ENCODE results near the gene USP40.

USP40 gene

DNA sequence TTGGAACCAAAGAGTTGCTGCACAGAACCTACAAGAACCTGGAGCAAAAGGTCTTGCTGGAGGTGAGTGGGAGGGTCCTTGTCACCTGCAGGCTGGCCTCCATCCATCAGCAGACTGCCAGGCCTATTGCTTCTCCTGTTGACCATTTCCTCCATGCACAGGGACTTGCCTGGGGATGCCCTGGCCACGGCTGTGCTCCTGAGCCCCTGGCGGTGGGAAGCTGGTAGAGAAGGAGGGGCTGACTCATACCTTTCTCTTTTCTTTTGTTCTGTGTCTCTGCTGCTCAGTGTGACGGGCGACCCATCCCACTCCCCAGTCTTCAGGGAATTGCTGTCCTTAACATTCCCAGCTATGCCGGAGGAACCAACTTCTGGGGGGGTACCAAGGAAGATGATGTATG lies 109.6 kb downstream of the USP40 start:
- no peak for TF ChIP-seq GATA3 (IDR thresholded peaks at IDR 0.05; ENCODE audit: low read depth, low read length)
- no peak for TF ChIP-seq GATA2 (IDR thresholded peaks at IDR 0.05; ENCODE audit: low read depth, low read length)

GRCh38 chr2:233456111-233456510 lies 110.5 kb downstream of the USP40 start:
- TF ChIP-seq GATA3 (IDR thresholded peaks at IDR 0.05; ENCODE audit: low read depth, low read length): no peak
- no peak for TF ChIP-seq GATA2 (IDR thresholded peaks at IDR 0.05; ENCODE audit: low read depth, low read length)

DNA sequence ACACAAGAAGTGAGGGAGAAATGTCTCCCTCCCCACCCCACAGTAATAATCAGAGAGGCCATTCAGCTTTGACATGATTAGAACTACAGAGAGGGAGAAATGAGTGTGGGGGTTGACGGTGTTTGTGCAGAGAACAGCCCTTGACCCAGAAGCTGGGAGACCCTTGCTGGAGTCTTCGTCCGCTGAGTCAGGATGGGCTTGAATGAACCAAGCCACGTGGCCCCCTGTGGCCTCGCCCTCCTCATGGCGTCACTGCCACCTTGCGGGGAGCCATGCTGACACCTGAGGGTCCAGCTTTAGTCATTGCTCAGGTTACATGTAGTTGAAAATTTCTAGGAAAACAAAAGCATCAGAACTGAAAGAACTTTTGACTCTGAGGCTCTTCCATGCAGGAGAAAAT lies 111.1 kb downstream of the USP40 start:
- TF ChIP-seq GATA3 (IDR thresholded peaks at IDR 0.05; ENCODE audit: low read depth, low read length) (no peak), GATA2 (IDR thresholded peaks at IDR 0.05; ENCODE audit: low read depth, low read length) (no peak)

GRCh38 chr2:233455006-233455405 lies 111.6 kb downstream of the USP40 start:
- TF ChIP-seq GATA2 (IDR thresholded peaks at IDR 0.05; ENCODE audit: low read depth, low read length) (no peak), GATA3 (IDR thresholded peaks at IDR 0.05; ENCODE audit: low read depth, low read length) (no peak)

DNA sequence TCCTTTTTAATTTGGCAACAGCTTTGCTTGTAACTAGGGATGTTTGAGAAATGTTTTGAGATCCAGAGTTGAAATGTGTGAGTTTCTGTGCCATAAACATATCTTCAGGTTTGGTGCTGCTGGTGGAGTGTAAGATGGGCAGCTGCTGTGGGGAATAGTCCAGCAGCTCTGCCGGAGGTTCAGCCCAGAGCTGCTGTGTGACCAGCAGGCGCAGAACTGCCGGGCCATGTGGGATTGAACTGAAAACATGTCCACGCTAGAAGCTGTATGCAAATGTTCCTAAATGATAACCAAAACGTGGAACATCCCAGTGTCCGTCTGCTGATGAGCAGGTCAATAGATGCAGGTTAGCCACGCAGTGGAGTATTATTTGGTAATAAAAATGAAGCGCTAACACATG lies 112.7 kb downstream of the USP40 start:
- TF ChIP-seq GATA3 (IDR thresholded peaks at IDR 0.05; ENCODE audit: low read depth, low read length) (no peak), GATA2 (IDR thresholded peaks at IDR 0.05; ENCODE audit: low read depth, low read length) (no peak)

DNA sequence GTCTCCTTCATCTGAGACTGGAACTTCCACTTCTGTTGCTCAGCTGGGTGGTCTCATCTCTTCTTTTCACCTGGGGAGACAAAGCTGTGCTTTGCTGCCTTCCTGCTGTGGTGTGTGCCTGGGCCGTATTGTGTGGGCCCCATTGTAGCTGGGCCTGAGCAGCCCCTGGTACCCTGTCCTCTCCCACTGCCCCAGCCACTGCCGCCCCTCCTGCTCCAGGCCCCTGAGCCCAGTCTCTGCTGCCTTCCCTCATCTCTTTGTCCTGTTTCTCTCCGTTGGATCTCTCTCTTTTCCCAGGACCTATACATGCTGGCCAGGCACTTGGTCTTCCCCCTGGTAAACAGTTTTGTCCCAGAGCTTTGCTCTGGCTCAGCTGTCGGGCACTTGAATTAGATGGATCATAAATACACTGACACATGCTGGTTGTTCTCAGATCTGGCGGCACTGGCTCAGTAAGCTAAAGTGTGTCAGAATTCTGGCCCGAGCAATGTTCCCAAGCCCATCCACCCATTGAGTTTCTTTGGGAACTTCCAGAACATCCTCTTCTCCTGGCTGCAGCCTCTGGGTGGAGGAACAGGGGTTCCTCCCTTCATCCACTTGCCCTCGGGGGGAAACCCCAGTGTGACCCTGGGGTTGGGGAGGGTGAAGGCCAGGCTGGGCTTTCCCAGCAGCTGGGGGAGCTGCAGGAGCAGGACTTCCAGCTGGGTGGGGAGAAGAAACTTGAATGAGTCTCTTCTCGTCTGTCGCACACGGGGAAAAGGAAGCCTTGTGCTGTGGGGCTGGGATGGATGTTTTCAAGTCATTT lies 113.3 kb downstream of the USP40 start:
- TF ChIP-seq GATA2 (IDR thresholded peaks at IDR 0.05; ENCODE audit: low read depth, low read length) (no peak), GATA3 (IDR thresholded peaks at IDR 0.05; ENCODE audit: low read depth, low read length) (no peak)

DNA sequence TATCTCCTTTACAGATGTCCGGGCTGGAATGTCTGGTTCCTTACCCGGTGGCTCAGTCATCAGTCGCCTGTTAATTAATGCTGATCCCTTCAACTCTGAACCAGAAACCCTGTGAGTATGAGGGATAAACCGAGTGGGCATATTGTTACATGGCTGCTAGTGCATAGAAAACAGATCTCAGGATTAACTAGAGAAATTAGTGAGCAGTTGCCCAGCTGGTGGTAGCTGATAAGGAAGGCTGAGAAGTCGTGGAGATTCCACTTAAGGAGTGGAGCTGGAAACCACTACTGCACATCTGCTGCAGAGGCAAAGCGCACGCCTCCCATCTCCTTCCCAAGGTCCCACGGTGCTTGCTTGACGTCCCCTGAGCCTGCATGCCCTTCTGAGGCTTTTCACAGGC lies 114.6 kb downstream of the USP40 start:
- TF ChIP-seq GATA3 (IDR thresholded peaks at IDR 0.05; ENCODE audit: low read depth, low read length): no peak
- no peak for TF ChIP-seq GATA2 (IDR thresholded peaks at IDR 0.05; ENCODE audit: low read depth, low read length)

DNA sequence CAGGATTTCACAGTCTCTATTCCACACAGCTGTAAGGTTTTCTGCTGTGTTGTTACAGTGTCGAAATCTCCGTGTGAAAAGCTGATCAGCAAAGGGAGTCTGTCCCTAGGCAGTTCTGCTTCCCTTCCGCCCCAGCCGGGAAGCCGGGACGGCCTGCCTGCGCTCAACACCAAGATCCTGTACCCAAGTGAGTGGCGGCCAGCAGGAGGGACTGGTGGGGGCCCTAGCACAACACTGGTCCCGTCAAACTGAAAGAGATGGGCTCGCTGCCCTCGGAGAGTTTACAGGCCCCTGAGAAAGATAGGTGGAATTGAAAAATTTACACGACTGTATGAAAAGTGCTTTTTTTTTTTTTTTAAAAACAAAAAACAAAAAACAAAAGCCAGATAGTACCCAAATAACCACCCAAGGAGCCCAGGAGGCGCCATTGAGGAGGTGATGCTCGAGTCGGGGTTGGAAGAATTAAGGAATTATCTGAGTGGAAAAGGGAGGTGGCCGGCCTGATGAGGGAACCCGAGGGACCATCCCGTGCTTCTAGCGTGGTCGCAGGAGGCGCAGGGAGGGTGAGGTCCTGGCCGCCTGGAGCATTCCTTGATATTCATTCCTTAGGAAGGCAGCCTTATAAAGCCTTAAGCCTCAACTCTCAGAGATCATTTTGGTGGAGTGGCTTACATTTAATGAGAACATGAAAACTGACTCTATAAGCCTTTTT lies 115.6 kb downstream of the USP40 start:
- TF ChIP-seq GATA3 (IDR thresholded peaks at IDR 0.05; ENCODE audit: low read depth, low read length) (no peak), GATA2 (IDR thresholded peaks at IDR 0.05; ENCODE audit: low read depth, low read length) (no peak)

GRCh38 chr2:233449921-233450863 lies 116.4 kb downstream of the USP40 start:
- TF ChIP-seq GATA3 (IDR thresholded peaks at IDR 0.05; ENCODE audit: low read depth, low read length) (no peak), GATA2 (IDR thresholded peaks at IDR 0.05; ENCODE audit: low read depth, low read length) (no peak)

- TF ChIP-seq GATA3 (IDR thresholded peaks at IDR 0.05; ENCODE audit: low read depth, low read length) (no peak), GATA2 (IDR thresholded peaks at IDR 0.05; ENCODE audit: low read depth, low read length) (no peak)
Measured at GRCh38 chr2:233449081-233449901, 117.3 kb downstream of the USP40 start.

- TF ChIP-seq GATA3 (IDR thresholded peaks at IDR 0.05; ENCODE audit: low read depth, low read length): no peak
- no peak for TF ChIP-seq GATA2 (IDR thresholded peaks at IDR 0.05; ENCODE audit: low read depth, low read length)
Measured at GRCh38 chr2:233448575-233448974, 118.0 kb downstream of the USP40 start.

GRCh38 chr2:233448220-233448559 lies 118.4 kb downstream of the USP40 start:
- TF ChIP-seq GATA2 (IDR thresholded peaks at IDR 0.05; ENCODE audit: low read depth, low read length) (no peak), GATA3 (IDR thresholded peaks at IDR 0.05; ENCODE audit: low read depth, low read length) (no peak)

DNA sequence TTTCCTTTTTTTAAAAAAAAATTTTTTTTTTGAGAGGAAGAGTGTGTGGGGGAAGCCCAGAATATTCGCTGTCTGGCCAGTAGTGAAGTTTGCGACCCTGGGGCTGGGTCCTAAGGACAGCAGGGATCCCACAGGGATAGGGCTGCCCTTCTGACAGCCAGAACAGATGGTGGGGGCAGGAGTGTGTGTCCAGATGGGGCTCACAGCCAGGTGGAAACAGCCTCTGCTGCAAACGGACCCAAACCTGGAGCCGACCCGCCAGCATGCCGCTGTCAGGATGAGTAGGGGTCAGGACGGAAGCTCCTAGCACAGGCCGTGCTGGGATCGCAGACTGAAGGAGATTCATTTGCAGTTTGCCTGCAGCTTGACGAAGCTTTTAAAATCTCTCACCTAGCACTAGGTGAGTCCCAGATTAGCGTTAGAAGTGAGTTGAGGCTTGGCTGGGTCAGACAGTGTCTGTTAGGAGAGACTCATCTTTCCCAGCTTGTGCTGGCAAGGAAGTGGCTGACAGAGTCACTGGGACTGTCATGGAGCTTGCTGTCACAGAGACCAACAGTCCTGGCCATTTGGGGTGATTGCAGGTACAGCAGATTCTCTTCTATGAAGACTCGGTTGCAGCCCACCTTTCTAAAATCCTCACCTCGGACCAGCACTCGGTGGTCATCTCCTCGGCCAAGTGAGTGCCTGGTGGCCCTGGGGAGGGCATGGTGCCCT lies 118.9 kb downstream of the USP40 start:
- TF ChIP-seq GATA3 (IDR thresholded peaks at IDR 0.05; ENCODE audit: low read depth, low read length): no peak
- no peak for TF ChIP-seq GATA2 (IDR thresholded peaks at IDR 0.05; ENCODE audit: low read depth, low read length)

Data from SH-SY5Y (cell line).